GM23248 (cell line): Measurements from ENCODE around the gene WDR18. TPM values are rescaled to one million over a fixed set of nuclear protein-coding genes. Genes with fewer than 3 reads are reported as not detected.

ENCODE experiments used
- DNase-seq: peaks from one replicate; pipeline ENCODE4 v3.0.0-alpha.2; 2015
- H2AFZ ChIP-seq: fragments of 200-600 bp; sonication (generic); 2 replicates; pipeline ENCODE4 v1.6.1; 2016; ENCODE audit warnings: antibody characterized with exemption
- H3F3A ChIP-seq: fragments of 200-600 bp; sonication (generic); 2 replicates; pipeline ENCODE4 v1.6.1; 2016; ENCODE audit warnings: mild to moderate bottlenecking, antibody characterized with exemption, mixed run types; ENCODE audit not compliant: insufficient read depth
- H3K27ac ChIP-seq: fragments of 200-600 bp; sonication (generic); 2 replicates; pipeline ENCODE4 v1.5.1; 2016; ENCODE audit warnings: mild to moderate bottlenecking
- H3K27me3 ChIP-seq: fragments of 200-600 bp; sonication (generic); replicated peaks from 2 replicates; pipeline ENCODE4 v1.6.1; 2016; ENCODE audit warnings: mild to moderate bottlenecking; ENCODE audit not compliant: insufficient read depth
- H3K36me3 ChIP-seq: fragments of 200-600 bp; sonication (generic); 2 replicates; pipeline ENCODE4 v1.6.1; 2016; ENCODE audit warnings: low read depth, mild to moderate bottlenecking
- H3K4me1 ChIP-seq: fragments of 200-600 bp; sonication (generic); 2 replicates; pipeline ENCODE4 v1.6.1; 2016; ENCODE audit warnings: mild to moderate bottlenecking; ENCODE audit not compliant: insufficient read depth
- H3K4me2 ChIP-seq: fragments of 200-600 bp; sonication (generic); one replicate; pipeline ENCODE4 v1.6.1; 2016; ENCODE audit warnings: mild to moderate bottlenecking; ENCODE audit not compliant: unreplicated experiment
- H3K4me3 ChIP-seq: fragments of 200-600 bp; sonication (generic); 2 replicates; pipeline ENCODE4 v1.5.1; 2016; ENCODE audit warnings: mild to moderate bottlenecking
- H3K79me2 ChIP-seq: fragments of 200-600 bp; sonication (generic); 2 replicates; pipeline ENCODE4 v1.6.1; 2016; ENCODE audit warnings: mild to moderate bottlenecking; ENCODE audit not compliant: insufficient read depth
- H3K9ac ChIP-seq: fragments of 200-600 bp; sonication (generic); 2 replicates; pipeline ENCODE4 v1.6.1; 2016; ENCODE audit warnings: mild to moderate bottlenecking
- H3K9me2 ChIP-seq: fragments of 200-600 bp; sonication (generic); 2 replicates; pipeline ENCODE4 v1.6.1; 2016; ENCODE audit warnings: mixed run types, mild to moderate bottlenecking, moderate library complexity; ENCODE audit not compliant: insufficient read depth
- H3K9me3 ChIP-seq: fragments of 200-600 bp; sonication (generic); one replicate; pipeline ENCODE4 v1.6.1; 2017; ENCODE audit warnings: low read depth
- H4K20me1 ChIP-seq: fragments of 200-600 bp; sonication (generic); 2 replicates; pipeline ENCODE4 v1.6.0; 2016; ENCODE audit not compliant: insufficient read depth
- EZH2 ChIP-seq: fragments of 200-600 bp; sonication (generic); IDR thresholded peaks from 2 replicates; pipeline ENCODE4 v1.6.1; 2018; ENCODE audit warnings: antibody characterized with exemption, mild to moderate bottlenecking; ENCODE audit not compliant: insufficient read depth, poor library complexity, severe bottlenecking
- EZH2phosphoT487 ChIP-seq: fragments of 200-600 bp; sonication (generic); IDR thresholded peaks from 2 replicates; pipeline ENCODE4 v1.6.1; 2018; ENCODE audit warnings: antibody characterized with exemption, moderate library complexity, mild to moderate bottlenecking, low read depth; ENCODE audit not compliant: insufficient read depth
- WGBS, 2 experiments: methylation state at CpG; one replicate each; pipeline ENCODE4 v1.1.6; 2015 to 2017; ENCODE audit warnings: low lambda C conversion rate in 2 of 2, low coverage in 1 of 2; ENCODE audit errors: missing lambda C conversion rate in 2 of 2; 5-methylcytosine and 5-hydroxymethylcytosine counted together
- in situ Hi-C: fragments of 300-500 bp; cut with MboI; formaldehyde crosslinking; loops from 2 replicates; pipeline ENCODE4 v1.15.0; 2020
- polyA plus RNA-seq: library from polyadenylated mRNA; unstranded; fragments of >200 nt; fragmentation: Nextera tagmentation; extraction: Ambion mirVana; gene quantifications from 2 replicates; pipeline ENCODE4 v1.2.1, GENCODE V29; 2016
- total RNA-seq: library from RNA; depleted of rRNA; stranded (reverse); fragments of >200 nt; shearing (Covaris generic); gene quantifications from 2 replicates; pipeline ENCODE4 v1.2.3, GENCODE V29; 2014

The WDR18 gene
- total and polyA plus RNA-seq, 2 experiments from 2014 or later, result 83.4 to 157 TPM

- H3K9ac ChIP-seq, result no peak overlapping the region
- no peak overlapping the region for H3K4me2 ChIP-seq
- in situ Hi-C loops, result no loop called here
- 0 out of 2 replicates have a peak, but pooled peaks cover 2% of the 10 kb centered on the region for H3K79me2 ChIP-seq
- no peaks in the 10 kb centered on the region for H3K4me1 ChIP-seq
- TF ChIP-seq EZH2 (no peak), EZH2phosphoT487 (no peak)
- no peaks in the 10 kb centered on the region for H3K9me3 ChIP-seq
- H3K4me3 ChIP-seq, result no peak overlapping the region
- H2AFZ ChIP-seq, result no peak overlapping the region
- H3K27ac ChIP-seq, result no peak overlapping the region
- no peaks in the 10 kb centered on the region for H3K27me3 ChIP-seq
- H3K36me3 ChIP-seq, result no peaks in the 10 kb centered on the region
- no peak for DNase-seq
- no peaks in the 10 kb centered on the region for H3K9me2 ChIP-seq
- no peaks in the 10 kb centered on the region for H3F3A ChIP-seq
- 67 to 68% methylated on average over 25 to 27 of the region's 27 CpGs for WGBS, 2 experiments
- no peaks in the 10 kb centered on the region for H4K20me1 ChIP-seq
Observed at GRCh38 chr19:1006711-1007398, 22.7 kb downstream of the WDR18 start.

- Histone ChIP-seq H2AFZ (no peak overlapping the region), H4K20me1 (no peaks in the 10 kb centered on the region), H3F3A (no peaks in the 10 kb centered on the region), H3K27me3 (no peaks in the 10 kb centered on the region), H3K4me3 (no peak overlapping the region), H3K36me3 (no peaks in the 10 kb centered on the region), H3K4me1 (no peaks in the 10 kb centered on the region), H3K9me2 (no peaks in the 10 kb centered on the region), H3K9me3 (no peaks in the 10 kb centered on the region), H3K79me2 (peaks cover 9% of the 10 kb centered on the region; the same call in 1 of the 2 replicates), H3K9ac (no peak overlapping the region), H3K27ac (no peak overlapping the region), H3K4me2 (no peak overlapping the region)
- no peak for DNase-seq
- in situ Hi-C loops, result no loop called here
- WGBS, 2 experiments, result 87 to 88% methylated on average over 30 to 71 of the region's 73 CpGs
- TF ChIP-seq EZH2phosphoT487 (no peak), EZH2 (no peak)
Observed at GRCh38 chr19:1007399-1008251, 23.5 kb downstream of the WDR18 start.

DNA sequence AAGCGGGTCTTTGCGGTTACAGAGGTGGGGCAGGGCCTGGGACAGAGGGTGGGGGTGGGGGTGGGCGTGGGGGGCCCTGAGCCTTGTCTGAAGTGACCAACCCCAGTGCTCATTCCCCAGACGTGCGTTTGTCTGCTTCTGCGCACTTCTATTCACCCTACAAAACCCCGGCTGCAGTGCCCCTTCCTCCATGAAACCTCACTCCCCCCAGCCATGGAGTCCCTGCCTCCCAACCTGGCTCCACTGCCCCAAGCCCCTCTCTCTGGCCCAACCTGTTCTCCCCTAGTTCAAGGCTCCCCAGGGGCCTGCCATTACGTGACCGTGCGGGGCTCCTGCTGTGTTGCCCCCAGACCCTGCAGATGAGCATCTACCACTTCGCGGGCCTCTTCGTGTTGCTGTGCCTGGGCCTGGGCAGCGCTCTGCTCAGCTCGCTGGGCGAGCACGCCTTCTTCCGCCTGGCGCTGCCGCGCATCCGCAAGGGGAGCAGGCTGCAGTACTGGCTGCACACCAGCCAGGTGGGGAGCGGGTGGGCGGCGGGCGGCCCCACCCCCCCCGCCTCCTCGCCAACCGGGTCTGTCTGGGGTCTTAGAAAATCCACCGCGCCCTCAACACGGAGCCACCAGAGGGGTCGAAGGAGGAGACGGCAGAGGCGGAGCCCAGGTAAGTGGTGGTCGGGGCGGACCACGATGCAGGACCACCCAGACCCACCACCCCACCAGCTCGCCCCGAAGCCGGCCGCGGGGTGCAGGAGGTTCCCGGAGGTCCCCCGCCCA is 24.3 kb downstream of the WDR18 start:
- no peak overlapping the region for H3K4me3 ChIP-seq
- H3F3A ChIP-seq, result no peaks in the 10 kb centered on the region
- no peaks in the 10 kb centered on the region for H4K20me1 ChIP-seq
- 91 to 98% methylated on average over 23 to 45 of the region's 45 CpGs for WGBS, 2 experiments
- no peak overlapping the region for H3K27ac ChIP-seq
- no peaks in the 10 kb centered on the region for H3K4me1 ChIP-seq
- H3K9ac ChIP-seq, result no peak overlapping the region
- no peaks in the 10 kb centered on the region for H3K9me3 ChIP-seq
- no peak for DNase-seq
- H3K9me2 ChIP-seq, result no peaks in the 10 kb centered on the region
- H2AFZ ChIP-seq, result no peak overlapping the region
- H3K79me2 ChIP-seq, result peaks cover 18% of the 10 kb centered on the region
- in situ Hi-C loops, result no loop called here
- H3K4me2 ChIP-seq, result no peak overlapping the region
- no peak for TF ChIP-seq EZH2
- TF ChIP-seq EZH2phosphoT487, result no peak
- no peaks in the 10 kb centered on the region for H3K27me3 ChIP-seq
- H3K36me3 ChIP-seq, result no peaks in the 10 kb centered on the region
